NCI-H2227 treated with DMSO at 0.1 percent for 48 hours (cell line): ENCODE data around the gene IFNA17.
A peak's percentile ranks its signal among the peaks of the same experiment; 100 is the strongest.
"Not testable (repeated sequence)": the region's sequence is repeated elsewhere in the genome, so short reads cannot be mapped to it uniquely, and the experiment has no call there.

ENCODE experiments used
- DNase-seq: peaks from one replicate; lab custom pipeline; 2025; lab: John Stamatoyannopoulos, UW

The IFNA17 gene

DNA sequence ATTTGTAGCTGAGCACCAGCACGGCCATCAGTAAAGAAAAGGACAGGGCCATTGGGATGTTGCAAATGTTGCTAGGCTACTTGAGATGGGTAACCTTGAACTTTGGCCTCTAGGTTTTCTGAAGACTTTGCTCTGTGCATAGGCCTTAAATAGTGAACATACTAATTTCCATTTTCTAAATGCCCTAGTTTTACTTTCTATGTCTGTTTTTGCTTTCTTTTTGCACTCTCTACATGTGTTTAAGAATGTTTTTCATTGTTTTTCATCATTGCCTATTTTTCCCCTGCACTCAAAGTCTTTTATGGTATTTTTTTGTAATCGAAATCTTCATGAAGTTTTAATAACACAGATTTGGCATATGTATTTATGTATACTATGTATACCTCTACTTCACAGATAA lies at the start of gene IFNA17:
Gene IFNA17, minus strand, starts transcription at position 101 of the 400 bp plus-strand sequence. Its CDS starts 49 bp downstream, at position 52.
- no peak for DNase-seq

DNA sequence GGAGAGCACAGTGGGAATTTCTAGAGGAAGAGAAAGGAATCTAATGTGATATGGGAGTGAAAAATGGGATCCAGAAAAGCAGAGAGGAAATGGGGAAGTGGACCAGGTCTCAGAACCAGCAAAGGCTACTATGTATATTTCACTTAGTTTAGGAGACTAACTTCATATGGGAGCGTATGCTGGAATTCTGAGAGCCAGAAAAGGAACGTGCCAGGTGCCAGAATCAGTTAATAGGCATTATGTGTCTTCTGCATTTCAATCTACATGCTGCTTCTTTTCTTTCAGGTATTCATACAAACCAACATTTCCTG lies 40.3 kb upstream of the IFNA17 start:
- DNase-seq: no peak

DNA sequence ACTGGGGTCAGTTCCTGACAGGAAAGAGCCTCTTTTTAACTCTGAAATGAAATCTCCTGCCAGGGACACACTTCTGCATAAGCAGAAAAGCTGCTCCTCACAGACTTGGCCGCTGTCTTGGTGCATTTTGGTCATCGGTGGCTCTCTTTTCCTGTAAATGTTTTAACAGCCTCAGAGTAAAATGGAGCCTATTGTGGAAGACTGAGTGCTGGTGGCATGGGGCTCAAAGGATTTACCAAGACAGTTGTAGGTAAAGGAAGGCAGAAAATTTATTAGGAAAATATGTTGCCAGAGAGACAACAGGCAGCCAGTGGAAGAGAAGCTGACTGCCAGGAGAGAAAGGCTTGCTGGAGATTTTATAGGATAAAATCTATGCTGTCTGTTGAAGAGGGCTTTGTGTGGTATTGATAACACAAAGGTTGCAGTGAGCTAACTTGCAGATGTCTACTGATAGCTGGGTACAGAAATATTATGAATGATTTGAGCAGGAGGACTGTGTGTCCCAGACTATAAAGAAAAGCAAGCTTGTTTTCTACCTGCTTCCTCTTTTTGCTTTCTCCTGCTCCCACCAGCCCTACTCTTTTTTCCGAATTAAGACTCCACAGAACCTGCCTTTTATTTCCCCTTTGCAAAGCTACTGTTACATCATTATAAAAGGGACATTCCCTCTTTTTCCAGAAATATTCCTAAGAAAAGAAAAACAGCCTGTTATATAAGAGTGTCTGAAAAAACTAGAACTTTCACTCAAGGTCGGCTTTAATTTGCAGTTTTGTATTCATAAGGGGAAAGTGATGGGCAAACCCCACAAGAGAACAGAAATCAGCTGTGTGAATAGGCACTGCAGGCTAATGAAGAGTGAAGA lies 39.7 kb upstream of the IFNA17 start:
- DNase-seq: no peak

DNA sequence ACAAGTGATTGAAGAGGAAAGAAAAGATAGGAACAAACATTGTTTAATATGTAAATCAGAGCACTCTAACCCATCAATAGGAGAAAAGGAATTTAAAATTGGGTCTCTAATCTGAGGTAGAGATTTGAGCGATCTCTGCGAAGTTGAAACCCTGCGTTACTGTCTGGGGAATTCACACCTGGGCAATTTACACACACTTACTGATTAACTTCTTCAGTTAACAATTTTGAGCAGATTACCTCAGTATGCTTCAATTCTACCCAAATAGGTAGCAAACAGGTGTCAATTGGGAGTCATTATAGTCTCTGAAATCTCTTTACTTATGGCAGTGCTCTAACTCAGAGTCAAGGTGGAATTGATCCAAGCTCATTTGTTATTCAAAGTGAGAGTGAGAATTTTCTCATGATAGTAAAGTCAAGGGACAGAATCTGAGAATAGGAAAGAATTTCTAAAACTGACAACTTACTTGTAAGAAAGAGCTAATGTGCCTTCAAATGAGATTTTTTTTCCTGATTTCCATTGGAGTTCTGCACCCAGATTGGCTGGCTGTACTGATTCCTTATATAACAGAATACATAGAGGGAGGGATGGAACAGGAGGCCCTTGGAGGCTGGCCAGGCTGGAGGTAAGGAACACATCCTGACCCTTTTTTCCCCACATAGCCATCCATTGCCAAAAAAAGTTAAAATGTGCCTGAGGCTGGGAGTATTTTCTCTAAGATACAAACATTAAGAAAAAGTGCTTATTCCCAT lies 38.9 kb upstream of the IFNA17 start:
- DNase-seq: no peak

DNA sequence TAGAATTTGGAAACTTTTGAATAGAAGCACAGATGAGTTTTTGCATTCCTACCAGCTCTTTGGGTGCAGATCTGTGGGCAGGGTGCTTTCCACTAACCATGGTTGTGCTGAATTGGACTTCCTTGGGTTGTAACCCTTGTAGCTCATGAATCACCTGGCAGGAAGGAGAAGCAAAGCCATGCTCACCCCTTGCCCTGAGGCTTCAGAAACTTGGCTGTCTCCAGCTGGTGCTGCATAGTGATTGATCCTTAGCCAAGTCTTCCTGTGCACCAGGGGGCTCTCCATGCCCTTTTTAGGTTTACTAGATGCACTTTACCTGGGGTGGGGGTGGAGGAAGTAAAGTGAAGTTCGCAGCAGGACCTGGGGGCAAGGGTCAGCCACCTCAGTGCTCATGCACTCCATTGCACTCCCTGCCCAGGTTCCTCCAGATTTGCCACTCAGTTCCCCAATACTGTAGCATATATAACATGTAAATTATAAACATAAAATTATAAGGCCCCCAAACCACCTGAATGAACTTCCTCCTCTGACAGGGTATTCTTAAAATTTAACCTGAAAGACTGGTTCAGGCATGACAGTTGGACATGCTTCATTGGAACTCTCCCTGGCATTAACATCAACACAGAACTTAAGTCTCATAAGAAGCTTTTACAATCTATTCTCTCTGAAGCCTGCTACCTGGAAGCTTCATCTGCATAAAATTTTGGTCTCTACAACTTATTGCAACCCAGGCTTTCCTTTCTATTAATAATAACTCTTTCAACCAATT lies 37.6 kb upstream of the IFNA17 start:
- no peak for DNase-seq

DNA sequence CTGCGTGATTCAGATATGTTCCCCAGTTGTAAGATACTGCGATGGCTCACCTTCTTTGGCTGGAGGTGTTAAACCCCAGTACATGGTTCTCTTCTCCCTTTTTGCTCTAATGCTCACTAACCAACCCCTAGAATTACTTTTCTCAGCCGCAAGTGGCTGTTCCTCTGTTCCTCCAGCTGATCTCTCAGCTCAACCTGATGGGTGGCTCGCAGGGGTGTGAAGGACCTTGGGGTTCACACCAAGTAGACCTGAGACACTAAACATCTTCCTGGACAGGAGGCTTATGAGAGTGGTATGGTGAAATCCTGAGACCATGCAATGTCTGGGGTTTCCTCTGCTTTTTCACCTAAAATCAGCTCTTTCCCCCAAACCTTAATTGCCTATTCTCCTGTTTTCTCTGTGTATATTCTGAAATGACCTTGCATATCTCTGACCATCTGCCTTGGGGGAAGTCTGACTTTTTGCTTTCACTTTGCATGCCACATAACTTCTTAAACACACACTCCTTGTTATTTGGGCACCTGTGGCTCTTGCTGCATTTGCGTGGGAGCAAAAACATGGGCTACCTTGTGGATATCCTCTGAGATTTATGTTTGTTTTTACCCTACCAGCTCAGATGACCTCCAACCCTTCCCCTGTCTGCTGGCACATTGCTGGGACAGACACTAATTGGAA lies 27.7 kb upstream of the IFNA17 start:
- DNase-seq: no peak

DNA sequence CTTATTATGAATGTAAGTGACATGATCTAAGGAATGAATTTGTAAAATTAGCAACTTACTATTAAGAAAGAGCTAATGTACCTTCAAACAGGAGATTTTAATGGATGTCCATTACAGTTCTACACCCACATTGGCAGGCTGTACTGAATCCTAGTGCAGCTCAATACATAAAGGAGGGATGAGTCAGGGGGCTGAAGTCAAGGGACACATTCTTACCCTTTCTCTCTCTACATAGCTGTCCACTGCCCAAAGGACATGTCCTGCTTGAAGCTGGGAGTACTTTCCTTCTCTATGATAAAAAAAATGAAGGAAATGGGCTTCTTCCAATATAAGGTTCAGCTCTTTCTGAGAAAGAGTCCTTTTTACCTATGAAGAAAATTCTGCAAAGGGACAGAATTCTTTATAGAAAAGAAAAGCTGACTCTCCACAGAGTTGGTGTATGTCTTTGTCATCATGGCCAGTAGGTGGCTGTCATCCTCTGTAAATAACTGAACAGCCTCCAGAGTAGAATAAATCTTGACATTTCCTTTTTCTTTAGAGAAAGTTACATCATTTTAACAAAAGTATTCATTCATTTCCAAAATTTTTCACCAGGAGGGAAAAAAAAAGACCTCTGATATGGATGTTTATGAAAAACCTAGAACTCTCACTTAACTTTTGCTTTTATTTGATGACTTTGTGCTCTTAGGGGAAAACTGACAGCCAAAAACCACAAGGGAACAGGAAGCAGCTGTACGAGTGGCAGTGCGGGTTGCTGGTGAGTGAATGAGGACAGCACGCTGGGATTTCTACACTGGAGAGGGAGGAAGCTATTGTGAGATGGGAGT lies 24.9 kb upstream of the IFNA17 start:
- DNase-seq: no peak

DNA sequence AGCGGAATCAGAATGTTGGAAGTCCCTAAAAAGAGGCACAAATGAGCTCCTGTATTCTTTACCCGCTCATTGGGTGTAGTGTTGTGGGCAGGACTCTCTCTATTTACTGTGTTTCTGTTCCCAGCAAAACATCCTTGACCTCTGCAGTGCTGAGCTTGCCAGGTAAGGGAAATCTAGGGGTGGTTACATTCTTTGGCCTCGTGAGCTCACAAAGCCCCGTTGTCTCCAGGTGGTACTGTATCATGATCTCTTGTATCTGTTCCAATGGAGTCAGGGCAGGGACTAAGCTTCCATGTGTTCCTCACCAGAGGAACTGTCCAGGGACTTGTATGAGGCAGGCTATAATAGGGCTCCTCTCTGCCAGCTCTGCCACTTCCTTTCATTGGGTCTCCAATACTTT lies 23.6 kb upstream of the IFNA17 start:
- no peak for DNase-seq

DNA sequence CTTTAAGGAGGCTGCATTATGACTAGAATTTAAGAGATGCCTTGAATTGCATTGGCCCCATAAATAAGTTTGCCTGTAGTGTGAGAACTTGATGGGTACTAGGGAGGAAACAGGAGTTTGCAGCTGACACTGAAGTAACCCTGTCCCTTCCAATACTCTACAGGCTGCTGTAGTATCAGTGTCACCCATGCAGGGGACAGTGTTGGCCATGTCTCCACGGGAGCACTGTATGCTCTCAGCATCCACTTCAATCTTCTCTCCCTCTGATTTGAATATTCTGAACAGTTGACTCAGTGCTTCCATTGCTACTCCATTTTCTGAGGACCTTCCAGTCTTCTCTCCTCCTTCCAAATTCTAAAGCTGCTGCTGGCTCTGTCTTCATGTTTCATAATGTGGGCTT lies 23.2 kb upstream of the IFNA17 start:
- DNase-seq: no peak

DNA sequence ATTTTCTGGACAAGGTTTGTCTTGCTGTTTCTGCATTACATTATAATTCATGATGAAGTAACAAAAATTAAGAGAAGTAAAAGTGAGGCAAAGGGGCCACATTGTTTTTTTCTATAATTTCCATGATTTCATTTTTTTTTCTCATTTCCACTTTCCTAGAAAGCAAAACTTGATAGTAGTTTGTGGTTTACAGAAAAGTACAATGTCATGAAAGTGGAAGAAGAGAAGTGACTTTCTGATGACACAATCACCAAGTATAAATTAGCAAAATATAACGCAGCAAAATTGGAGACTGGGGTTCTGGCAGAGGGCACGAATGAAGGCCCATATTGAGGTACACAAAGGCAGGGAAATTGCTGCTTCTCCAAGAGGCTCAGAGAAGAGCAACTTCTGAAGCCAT lies 16.8 kb upstream of the IFNA17 start:
- DNase-seq: no peak

DNA sequence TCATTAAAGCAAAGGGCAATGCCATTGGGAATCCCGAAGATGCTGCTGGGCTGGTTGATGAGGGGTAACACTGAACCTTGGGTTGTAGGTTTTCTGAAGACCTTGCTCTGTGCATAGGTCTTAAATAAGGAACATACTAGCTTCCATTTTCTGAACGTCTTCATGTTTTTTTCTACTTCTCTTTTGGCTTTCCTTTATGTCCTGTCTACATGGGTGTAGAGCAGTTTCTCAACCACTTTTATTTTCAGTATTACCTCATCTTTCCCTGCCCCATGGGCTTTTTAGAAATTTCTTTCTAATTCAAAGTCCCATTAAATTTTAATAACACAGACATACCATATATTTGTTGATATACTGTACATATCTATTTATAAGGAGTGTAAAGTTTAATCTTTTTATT lies 11.9 kb upstream of the IFNA17 start, which contains the start of gene IFNA14:
Gene IFNA14, minus strand, starts transcription at position 95 of the 400 bp plus-strand sequence. Its CDS starts 70 bp downstream, at position 25.
- no peak for DNase-seq

DNA sequence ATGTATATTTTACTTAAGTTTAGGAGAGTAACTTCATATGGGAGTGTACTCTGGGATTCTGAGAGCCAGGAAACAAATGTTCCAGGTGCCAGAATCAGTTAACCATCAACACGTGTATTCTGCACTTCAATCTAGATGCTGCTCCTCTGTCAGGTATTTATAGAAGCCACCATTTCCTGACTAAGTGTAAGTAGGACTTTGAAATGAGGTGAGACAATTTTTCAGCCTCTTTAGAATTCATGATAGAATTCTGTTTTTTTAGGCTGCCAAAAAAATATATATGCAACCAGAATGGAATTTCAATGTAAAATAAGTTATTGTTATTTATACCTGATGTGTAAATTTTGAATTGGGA lies 8.3 kb upstream of the IFNA17 start:
- not testable (repeated sequence) for DNase-seq

DNA sequence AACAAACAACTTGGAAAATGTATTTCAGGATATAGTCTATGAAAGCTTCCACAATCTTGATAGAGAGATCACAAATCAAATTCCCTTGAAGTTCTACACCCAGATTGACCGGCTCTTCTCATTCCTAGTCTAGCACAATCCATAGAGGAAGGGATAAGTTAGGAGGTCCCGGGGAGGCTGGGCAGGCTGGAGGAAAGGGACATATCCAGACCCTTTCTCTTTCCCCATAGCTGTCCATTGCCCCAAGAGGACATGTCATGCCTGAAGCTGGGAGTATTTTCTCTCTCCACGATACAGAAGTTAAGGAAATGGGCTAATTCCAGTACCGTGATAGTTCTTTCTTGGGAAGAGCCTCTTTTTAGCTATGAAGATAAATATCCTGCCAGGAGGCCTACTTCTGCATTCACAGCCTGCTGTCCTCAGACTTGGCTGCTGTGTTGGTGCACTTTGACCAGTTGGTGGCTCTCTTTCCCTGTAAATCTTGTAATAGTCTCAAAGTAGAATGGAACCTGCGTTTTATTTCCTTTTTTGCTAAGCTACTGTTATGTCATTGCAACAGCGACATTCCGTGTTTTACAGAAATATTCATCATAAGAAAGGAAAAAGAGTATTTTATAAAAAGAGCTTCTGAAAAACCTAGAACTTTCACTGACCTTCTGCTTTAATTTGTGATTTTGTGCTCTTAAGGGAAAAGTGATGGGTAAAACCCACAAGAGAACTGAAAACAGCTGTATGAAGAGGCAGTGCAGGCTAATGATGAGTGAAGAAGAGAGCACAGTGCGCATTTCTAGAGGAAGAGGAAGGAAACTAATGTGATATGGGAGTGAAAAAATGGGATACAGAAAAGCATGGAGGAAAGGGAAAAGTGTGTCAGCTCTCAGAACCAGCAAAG lies 7.7 kb upstream of the IFNA17 start:
- peak; percentile 5 for DNase-seq

DNA sequence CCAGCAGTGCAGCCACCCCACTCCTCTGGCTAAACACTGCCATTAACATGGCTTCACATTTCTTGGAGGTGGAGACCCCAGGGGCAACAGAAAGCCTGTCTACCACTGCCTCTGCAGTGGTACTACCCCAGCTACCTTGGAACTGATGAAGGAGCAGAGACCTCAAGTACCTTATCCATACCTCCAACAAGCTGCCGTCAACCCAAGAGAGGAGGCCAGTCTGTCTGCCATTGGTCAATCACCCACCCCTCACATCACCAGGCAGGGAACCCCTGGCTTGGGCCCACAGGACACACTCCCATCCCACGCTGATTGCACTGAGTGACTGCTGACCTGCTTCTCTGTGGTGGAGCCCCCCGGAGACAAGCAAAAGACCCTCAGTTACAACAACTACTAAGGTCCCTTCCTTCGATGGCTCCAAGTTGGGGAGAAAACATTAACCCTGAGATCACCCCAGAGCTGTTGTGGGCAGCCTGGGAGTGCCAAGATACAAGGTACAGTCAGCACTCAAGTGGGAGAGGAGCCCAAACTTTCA lies 6.2 kb upstream of the IFNA17 start:
- DNase-seq: no peak

DNA sequence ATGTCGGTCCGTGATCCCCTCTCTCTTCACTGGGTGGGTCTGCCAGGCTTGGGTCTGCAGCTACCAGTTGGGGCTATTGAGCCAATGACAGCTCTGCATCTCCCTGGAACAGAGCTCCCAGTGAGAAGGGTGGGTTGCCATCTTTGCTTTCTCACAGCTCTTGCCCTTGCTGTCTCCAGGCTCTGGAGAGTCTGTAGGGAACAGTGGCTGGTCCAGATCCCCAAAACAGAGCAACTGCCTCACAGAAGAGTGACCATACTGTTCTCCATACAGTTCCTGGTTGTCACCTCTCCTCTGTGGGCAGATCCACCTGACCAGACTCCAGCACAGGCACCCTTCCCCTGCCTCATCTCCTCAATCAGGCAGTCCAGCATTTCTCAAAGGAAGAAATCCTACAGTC lies 5.2 kb upstream of the IFNA17 start:
- no peak for DNase-seq

DNA sequence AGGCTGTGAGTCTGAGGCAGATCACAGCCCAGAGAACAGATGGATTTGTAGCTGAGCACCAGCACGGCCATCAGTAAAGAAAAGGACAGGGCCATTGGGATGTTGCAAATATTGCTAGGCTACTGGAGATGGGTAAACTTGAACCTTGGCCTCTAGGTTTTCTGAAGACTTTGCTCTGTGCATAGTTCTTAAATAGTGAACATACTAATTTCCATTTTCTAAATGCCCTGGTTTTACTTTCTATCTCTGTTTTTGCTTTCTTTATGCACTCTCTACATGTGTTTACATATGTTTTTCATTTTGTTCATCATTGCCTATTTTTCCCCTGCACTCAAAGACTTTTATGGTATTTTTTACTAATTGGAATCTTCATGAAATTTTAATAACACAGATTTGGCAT lies 10.8 kb downstream of the IFNA17 start, which contains the start of gene IFNA16:
Gene IFNA16, minus strand, starts transcription at position 101 of the 400 bp plus-strand sequence. Its CDS starts 6 bp downstream, at position 95.
- DNase-seq: not testable (repeated sequence)

DNA sequence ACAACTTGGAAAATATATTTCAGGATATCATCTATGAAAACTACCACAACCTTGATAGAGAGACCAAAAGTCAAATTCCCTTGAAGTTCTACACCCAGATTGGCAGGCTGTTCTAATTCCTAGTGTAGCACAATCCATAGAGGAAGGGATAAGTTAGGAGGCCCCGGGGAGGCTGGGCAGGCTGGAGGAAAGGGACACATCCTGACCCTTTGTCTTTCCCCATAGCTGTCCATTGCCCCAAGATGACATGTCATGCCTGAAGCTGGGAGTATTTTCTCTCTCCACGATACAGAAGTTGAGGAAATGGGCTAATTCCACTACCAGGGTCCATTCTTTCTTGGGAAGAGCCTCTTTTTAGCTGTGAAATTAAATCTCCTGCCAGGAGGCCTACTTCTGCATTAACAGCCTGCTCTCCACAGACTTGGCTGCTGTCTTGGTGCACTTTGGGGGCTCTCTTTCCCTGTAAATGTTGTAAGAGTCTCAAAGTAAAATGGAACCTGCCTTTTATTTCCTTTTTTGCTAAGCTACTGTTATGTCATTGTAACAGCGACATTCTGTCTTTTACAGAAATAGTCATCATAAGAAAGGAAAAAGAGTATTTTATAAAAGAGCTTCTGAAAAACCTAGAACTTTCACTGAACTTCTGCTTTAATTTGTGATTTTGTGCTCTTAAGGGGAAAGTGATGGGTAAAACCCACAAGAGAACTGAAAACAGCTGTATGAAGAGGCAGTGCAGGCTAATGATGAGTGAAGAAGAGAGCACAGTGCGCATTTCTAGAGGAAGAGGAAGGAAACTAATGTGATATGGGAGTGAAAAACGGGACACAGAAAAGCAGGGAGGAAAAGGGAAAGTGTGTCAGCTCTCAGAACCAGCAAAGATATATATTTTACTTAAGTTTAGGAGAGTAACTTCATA lies 14.4 kb downstream of the IFNA17 start:
- DNase-seq: not testable (repeated sequence)

DNA sequence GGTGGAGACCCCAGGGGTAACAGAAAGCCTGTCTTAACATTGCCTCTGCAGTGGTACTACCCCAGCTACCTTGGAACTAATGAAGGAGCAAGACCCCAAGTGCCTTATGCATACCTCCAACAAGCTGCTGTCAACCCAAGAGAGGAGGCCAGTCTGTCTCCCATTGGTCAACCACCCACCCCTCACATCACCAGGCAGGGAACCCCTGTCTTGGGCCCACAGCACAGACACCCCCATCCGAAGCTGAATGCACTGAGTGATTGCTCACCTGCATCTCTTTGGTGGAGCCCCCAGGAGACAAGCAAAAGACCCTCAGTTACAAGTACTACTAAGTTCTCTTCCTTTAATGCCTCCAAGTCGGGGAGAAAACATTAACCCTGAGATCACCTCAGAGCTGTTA lies 15.9 kb downstream of the IFNA17 start:
- not testable (repeated sequence) for DNase-seq

DNA sequence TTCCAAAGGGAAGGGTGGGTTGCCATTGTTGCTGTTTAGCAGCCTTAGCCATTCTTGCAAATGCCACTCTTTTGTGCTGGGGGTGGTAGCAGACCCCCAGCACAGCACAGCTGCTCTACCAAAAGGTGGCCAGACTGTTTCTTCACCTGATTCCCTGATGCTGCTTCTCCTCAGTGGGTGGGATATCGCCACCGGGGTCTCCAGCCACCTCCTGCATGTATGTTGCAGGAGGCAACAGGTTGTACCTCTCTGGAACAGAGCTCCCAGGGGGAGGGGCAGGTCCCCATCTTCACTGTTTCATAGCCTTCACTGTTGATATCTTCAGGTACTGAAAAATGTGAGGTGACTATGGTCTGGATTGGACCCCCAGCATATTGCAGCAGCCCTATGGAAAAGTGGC lies 17.2 kb downstream of the IFNA17 start:
- not testable (repeated sequence) for DNase-seq
